ENCODE measurements around the gene BUB1.
"Not testable (repeated sequence)": the region's sequence is repeated elsewhere in the genome, so short reads cannot be mapped to it uniquely, and the experiment has no call there.

Gene BUB1

GRCh38 chr2:110653861-110654260 lies 24.0 kb downstream of the BUB1 start:
- no peak for DNase-seq

GRCh38 chr2:110650346-110650745 lies 27.5 kb downstream of the BUB1 start:
- DNase-seq, result no peak

GRCh38 chr2:110647777-110648176 lies 30.1 kb downstream of the BUB1 start:
- DNase-seq, result no peak

- no peak for DNase-seq
Observed at GRCh38 chr2:110645616-110646015, 32.2 kb downstream of the BUB1 start.

GRCh38 chr2:110644357-110644756 lies 33.5 kb downstream of the BUB1 start:
- no peak for DNase-seq

GRCh38 chr2:110642360-110642759 lies 35.5 kb downstream of the BUB1 start:
- DNase-seq, result no peak

- no peak for DNase-seq
Observed at GRCh38 chr2:110639972-110640371, 37.9 kb downstream of the BUB1 start.

GRCh38 chr2:110638952-110639695 lies 38.7 kb downstream of the BUB1 start:
- DNase-seq, result no peak

GRCh38 chr2:110638004-110638403 lies 39.9 kb downstream of the BUB1 start:
- no peak for DNase-seq

GRCh38 chr2:110637093-110637492 lies 40.8 kb downstream of the BUB1 start:
- no peak for DNase-seq

GRCh38 chr2:110635949-110636628 lies 41.8 kb downstream of the BUB1 start:
- DNase-seq, result not testable (repeated sequence)

GRCh38 chr2:110627348-110627747 lies 50.5 kb downstream of the BUB1 start:
- not testable (repeated sequence) for DNase-seq

GRCh38 chr2:110619326-110619939 lies 58.4 kb downstream of the BUB1 start:
- DNase-seq, result not testable (repeated sequence)

- DNase-seq, result not testable (repeated sequence)
Observed at GRCh38 chr2:110613927-110614326, 63.9 kb downstream of the BUB1 start.

GRCh38 chr2:110610613-110611250 lies 67.1 kb downstream of the BUB1 start:
- not testable (repeated sequence) for DNase-seq

- DNase-seq, result not testable (repeated sequence)
Observed at GRCh38 chr2:110609843-110610612, 67.8 kb downstream of the BUB1 start.

- DNase-seq, result not testable (repeated sequence)
Observed at GRCh38 chr2:110608788-110609502, 68.9 kb downstream of the BUB1 start.

GRCh38 chr2:110605057-110605456 lies 72.8 kb downstream of the BUB1 start:
- DNase-seq, result not testable (repeated sequence)

- not testable (repeated sequence) for DNase-seq
Observed at GRCh38 chr2:110603917-110604591, 73.8 kb downstream of the BUB1 start.

- DNase-seq, result not testable (repeated sequence)
Observed at GRCh38 chr2:110602139-110602538, 75.7 kb downstream of the BUB1 start.

- not testable (repeated sequence) for DNase-seq
Observed at GRCh38 chr2:110591973-110592372, 85.9 kb downstream of the BUB1 start.
